Choroid plexus epithelial cell (primary cell): ENCODE measurements around the gene PHKB.

Experiments used
- DNase-seq: peaks from one replicate; pipeline ENCODE4 v3.0.0-alpha.2; 2010; ENCODE audit warnings: low read depth
- H3K4me3 ChIP-seq: 2 replicates; pipeline ENCODE4 v1.5.1; 2011; ENCODE audit warnings: low read depth, mild to moderate bottlenecking, control low read depth, low read length, moderate library complexity
- TF ChIP-seq, protein P1 (sequence below): conservative IDR thresholded peaks from 2 replicates; pipeline ENCODE4 v1.5.1; 2011; ENCODE audit warnings: low read depth, mild to moderate bottlenecking, control low read depth, inconsistent platforms, low read length, moderate library complexity

The PHKB gene

DNA sequence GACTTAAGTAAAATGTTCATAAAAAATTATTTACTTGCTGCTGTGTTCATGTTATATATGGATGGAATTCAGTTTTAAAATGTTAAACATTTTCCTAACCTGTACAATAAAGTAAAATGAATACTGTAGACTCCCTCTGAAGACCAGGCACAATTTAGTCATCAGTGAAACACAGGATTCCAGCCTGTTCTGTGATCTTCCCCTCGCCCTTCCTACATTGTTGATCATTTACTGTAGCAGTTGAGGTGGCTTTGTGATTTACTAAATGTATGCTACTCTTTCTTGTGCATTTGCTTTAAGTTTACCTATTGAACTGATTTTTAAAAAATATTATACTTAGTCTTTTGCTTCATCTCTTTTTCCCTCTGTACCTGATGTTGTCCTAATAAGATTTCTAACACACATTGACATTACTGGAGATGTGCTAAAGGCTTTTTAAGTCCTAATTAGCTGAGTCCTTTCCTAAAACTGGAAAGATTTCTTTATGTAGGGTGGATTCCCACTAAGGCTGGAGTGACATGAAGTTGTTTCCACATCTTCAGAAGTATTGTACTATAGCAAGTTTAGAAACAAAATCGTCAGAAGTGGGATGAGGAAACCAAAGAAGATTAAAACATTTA, 38.1 kb downstream of the PHKB start:
- no peak overlapping the region for H3K4me3 ChIP-seq
- no peak for DNase-seq
- TF ChIP-seq, protein P1, sequence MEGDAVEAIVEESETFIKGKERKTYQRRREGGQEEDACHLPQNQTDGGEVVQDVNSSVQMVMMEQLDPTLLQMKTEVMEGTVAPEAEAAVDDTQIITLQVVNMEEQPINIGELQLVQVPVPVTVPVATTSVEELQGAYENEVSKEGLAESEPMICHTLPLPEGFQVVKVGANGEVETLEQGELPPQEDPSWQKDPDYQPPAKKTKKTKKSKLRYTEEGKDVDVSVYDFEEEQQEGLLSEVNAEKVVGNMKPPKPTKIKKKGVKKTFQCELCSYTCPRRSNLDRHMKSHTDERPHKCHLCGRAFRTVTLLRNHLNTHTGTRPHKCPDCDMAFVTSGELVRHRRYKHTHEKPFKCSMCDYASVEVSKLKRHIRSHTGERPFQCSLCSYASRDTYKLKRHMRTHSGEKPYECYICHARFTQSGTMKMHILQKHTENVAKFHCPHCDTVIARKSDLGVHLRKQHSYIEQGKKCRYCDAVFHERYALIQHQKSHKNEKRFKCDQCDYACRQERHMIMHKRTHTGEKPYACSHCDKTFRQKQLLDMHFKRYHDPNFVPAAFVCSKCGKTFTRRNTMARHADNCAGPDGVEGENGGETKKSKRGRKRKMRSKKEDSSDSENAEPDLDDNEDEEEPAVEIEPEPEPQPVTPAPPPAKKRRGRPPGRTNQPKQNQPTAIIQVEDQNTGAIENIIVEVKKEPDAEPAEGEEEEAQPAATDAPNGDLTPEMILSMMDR, result no peak

DNA sequence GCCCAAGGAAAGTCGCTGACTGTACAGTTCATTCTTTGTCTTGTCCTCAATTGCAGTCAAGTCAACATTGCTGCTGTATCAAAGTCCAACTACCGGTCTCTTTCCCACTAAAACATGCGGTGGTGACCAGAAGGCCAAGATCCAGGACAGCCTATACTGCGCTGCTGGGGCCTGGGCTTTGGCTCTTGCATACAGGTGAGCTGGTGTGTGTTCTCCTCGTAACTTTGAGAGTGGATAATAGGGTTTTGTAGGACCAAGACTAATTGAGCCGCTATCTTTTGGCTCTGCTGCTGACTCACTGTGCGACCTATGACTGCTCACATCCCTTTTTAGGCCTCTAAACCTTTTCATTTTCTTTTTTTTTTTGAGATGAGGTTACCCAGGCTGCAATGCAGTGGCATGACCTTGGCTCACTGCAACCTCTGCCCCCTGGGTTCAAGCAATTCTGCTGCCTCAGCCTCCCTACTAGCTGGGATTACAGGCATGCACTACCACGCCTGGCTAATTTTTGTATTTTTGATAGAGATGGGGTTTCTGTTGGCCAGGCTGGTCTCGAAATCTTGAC, 38.7 kb downstream of the PHKB start:
- no peak overlapping the region for H3K4me3 ChIP-seq
- DNase-seq, result no peak
- TF ChIP-seq, protein P1, result no peak

DNA sequence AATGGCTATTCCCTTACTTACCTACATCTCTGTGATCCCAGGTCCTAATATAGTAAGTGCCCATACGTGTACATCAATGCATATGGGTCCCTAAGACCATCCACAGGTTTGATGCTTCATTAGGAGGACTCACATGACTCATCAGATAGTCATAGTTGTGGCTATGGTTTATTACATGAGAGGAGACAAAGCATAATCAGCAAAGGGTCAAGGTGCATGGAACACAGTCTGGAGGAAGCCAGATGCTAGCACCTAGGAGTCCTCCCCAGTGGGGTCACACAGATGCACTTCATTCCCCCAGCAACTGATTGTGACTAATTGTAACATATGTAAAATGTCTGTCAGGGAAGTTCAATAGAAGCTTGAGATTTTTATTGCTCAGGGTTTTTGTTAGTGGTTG, 42.8 kb downstream of the PHKB start:
- TF ChIP-seq, protein P1, result no peak
- no peak overlapping the region for H3K4me3 ChIP-seq
- DNase-seq, result peak; percentile 44

DNA sequence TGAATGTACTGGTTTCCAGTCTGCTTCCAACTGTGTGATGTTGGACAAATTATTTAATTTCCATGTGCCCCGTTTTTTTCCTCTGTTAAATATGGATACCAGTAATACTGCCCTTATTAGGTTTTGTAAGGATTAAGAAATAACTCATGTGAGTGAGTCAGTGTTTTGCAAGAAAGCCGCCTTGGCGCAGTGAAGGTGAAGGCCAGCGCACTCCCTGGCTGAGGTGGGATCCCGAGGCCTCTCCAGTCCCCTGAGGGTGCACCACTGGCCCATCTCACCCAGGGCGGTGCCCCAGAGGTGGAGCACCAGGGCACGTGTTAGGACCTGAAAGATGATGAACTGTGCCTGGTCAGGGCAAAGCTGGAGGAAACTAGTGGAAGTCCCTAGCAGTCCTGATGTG, 43.5 kb downstream of the PHKB start:
- H3K4me3 ChIP-seq, result no peak overlapping the region
- peak; percentile 55 for DNase-seq
- TF ChIP-seq, protein P1, result no peak

DNA sequence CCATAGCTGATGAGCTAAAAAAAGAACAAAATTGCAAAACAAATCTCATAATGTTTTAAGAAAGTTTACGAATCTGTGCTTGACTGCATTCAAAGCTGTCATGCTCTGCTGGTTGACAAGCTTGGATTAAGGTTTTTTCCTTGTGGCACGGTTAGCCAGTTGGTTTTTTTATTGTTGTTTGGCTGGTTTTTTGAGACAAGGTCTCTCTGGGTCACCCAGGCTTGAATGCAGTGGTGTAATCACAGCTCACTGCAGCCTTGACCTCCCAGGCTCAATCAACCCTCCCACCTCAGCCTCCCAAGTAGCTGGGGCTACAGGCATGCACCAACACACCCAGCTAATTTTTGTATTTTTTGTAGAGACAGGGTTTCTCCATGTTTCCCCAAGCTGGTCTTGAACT, 45.7 kb downstream of the PHKB start:
- DNase-seq, result no peak
- TF ChIP-seq, protein P1, result no peak
- no peak overlapping the region for H3K4me3 ChIP-seq

DNA sequence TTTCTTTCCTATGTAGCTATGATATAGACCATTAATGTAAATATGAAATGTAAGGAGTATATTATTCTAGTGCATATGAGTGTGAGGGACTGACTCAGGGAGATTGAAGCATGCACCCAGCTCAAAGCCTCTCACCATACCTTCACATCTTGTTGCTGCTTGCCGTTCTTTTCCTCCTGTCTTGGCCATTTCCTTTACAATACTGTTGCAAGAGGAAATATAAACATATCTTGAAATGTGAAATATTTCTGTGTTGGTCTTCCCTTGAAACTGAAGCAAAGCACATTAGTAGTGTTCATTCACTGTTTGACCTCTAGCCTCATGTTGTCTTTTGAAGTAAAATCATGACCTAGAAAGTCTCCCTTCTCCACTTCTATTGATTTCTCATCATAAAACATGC, 46.6 kb downstream of the PHKB start:
- TF ChIP-seq, protein P1, result no peak
- H3K4me3 ChIP-seq, result no peak overlapping the region
- peak; percentile 72 for DNase-seq

DNA sequence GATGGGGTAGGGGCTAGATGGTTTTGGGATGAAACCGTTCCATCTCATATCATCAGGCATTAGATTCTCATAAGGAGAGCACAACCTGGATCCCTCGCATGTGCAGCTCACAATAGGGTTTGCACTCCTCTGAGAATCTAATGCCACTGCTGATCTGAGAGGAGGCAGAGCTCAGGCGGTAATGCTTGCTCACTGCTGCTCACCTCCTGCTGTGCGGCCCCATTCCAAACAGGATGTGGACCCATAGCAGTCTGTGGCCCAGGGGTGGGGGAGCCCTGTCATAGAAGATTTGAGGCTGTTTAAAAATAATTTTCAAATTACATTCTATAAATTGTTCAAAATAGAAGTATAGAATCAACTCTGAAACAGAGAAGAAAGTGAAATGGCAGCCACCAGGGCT, 50.8 kb downstream of the PHKB start:
- peak; percentile 46 for DNase-seq
- TF ChIP-seq, protein P1, result no peak
- no peak overlapping the region for H3K4me3 ChIP-seq
